HTERT RPE-1 (cell line): ENCODE results near the gene CD99.
"Not testable (repeated sequence)": the region's sequence is repeated elsewhere in the genome, so short reads cannot be mapped to it uniquely, and the experiment has no call there.

Experiments
- in situ Hi-C: fragments of 300-500 bp; cut with MboI; formaldehyde crosslinking; loops from 4 replicates; pipeline ENCODE4 v1.14.3; 2020; ENCODE audit warnings: low sequenced_read_pairs

CD99 gene

GRCh38 chrX:2719774-2720447, 28.8 kb downstream of the CD99 start:
- in situ Hi-C loops = no loop called here

GRCh38 chrX:2723286-2723879, 32.3 kb downstream of the CD99 start:
- in situ Hi-C loops = no loop called here

GRCh38 chrX:2727264-2727663, 36.2 kb downstream of the CD99 start:
- in situ Hi-C loops = not testable (repeated sequence)

- in situ Hi-C loops = no loop called here
These were observed 41.0 kb downstream of the CD99 start for GRCh38 chrX:2732076-2732475.

- in situ Hi-C loops = no loop called here
These were observed 41.6 kb downstream of the CD99 start for GRCh38 chrX:2732649-2733048.

GRCh38 chrX:2733286-2733685, 42.2 kb downstream of the CD99 start:
- in situ Hi-C loops = no loop called here

- in situ Hi-C loops = no loop called here
These were observed 44.2 kb downstream of the CD99 start for GRCh38 chrX:2735270-2735669.

GRCh38 chrX:2740672-2741071, 49.6 kb downstream of the CD99 start:
- in situ Hi-C loops = no loop called here

GRCh38 chrX:2741386-2741785, 50.3 kb downstream of the CD99 start:
- in situ Hi-C loops = no loop called here

- in situ Hi-C loops = not testable (repeated sequence)
These were observed 55.2 kb downstream of the CD99 start for GRCh38 chrX:2746250-2746649.

- in situ Hi-C loops = no loop called here
These were observed 57.2 kb downstream of the CD99 start for GRCh38 chrX:2748171-2748814.

GRCh38 chrX:2748815-2749188, 57.7 kb downstream of the CD99 start:
- in situ Hi-C loops = no loop called here

- in situ Hi-C loops = no loop called here
These were observed 60.2 kb downstream of the CD99 start for GRCh38 chrX:2751291-2751690.

GRCh38 chrX:2751874-2752300, 60.8 kb downstream of the CD99 start, which contains the start of gene XG:
XG (plus strand) TSS chrX:2752040; CDS start chrX:2752275, 235 bp downstream.
- in situ Hi-C loops = not testable (repeated sequence)

GRCh38 chrX:2752441-2752840, 61.3 kb downstream of the CD99 start:
- in situ Hi-C loops = not testable (repeated sequence)

GRCh38 chrX:2755163-2755715, 64.1 kb downstream of the CD99 start:
- in situ Hi-C loops = not testable (repeated sequence)

GRCh38 chrX:2756548-2756947, 65.5 kb downstream of the CD99 start:
- in situ Hi-C loops = no loop called here

GRCh38 chrX:2761246-2761645, 70.2 kb downstream of the CD99 start:
- in situ Hi-C loops = no loop called here

GRCh38 chrX:2762671-2763070, 71.6 kb downstream of the CD99 start:
- in situ Hi-C loops = not testable (repeated sequence)

GRCh38 chrX:2764766-2765548, 73.9 kb downstream of the CD99 start:
- in situ Hi-C loops = not testable (repeated sequence)

- in situ Hi-C loops = no loop called here
These were observed 74.4 kb downstream of the CD99 start for GRCh38 chrX:2765549-2765830.
